AG08395 (cell line): ENCODE measurements around the gene CHAT.

Experiments used
- DNase-seq: peaks from one replicate; pipeline ENCODE4 v3.0.0; 2012; ENCODE audit warnings: mixed read lengths, low spot score

CHAT gene

DNA sequence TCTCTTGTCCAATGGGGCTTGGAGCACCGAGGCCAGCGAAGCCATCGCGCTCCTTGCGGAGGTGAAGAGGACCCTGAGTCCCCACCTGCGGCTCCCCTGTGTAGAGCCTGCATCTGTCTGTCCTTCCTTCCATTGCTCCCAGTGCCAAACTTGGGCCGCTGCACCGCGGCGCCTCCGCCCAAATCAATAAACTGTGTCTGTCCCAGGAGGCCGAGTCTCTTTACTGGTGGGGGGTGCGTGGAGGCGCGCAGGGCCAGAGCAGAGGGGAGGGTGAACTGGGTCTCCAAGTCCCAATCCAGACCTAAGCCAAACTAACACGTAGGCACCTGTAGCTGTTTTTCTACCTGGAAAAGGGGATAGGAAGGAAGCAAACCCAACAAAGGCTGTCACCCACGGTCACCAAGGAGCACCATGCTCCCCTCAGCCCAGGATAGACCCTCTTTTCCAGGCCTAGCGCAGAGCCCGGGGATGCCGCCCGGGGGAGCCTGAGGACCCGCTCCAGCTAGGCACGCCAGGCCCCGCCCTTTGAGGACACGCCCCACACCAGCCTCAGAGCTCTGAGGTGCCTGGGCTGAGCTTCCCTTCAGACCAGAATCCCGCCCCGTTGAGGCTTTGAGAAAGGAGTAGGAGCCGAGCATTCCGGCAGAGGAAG is 1.2 kb upstream of the CHAT start:
- DNase-seq: no peak

DNA sequence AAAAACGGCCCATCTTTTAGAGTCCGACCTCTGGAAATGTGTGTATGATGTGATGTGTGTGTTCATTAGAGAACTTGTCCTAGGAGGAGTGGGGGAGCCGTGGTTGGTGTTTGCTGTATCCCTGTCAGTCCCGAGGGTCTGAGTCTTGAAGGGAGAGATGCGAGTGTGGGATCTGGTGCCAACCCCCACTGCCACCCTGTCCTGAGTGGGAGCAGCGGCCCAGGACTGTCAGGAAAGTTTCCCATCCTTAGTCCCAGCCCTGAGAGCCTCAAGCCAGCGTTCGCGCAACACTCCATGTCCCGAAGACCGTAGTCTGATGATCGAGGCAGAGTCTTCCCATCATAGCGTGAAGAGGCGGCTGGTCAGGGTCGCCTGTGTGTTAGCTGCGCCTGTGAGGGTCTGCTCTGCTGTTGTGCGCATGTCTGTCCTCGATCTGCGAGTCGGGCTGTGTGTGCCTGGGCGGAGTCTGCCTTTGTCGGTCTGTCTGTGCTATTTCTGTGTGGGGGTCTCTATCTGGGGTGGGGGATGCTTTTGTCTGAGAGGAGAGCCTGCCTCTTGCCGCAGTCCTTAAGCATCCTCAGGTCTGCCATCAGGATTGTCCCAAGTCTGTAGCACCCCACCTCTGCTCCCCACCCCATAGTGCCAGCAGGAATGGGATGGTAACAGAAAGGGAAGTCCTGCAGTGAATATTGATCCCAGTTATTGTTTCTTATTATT is 514 bp upstream of the CHAT start:
- DNase-seq: no peak

DNA sequence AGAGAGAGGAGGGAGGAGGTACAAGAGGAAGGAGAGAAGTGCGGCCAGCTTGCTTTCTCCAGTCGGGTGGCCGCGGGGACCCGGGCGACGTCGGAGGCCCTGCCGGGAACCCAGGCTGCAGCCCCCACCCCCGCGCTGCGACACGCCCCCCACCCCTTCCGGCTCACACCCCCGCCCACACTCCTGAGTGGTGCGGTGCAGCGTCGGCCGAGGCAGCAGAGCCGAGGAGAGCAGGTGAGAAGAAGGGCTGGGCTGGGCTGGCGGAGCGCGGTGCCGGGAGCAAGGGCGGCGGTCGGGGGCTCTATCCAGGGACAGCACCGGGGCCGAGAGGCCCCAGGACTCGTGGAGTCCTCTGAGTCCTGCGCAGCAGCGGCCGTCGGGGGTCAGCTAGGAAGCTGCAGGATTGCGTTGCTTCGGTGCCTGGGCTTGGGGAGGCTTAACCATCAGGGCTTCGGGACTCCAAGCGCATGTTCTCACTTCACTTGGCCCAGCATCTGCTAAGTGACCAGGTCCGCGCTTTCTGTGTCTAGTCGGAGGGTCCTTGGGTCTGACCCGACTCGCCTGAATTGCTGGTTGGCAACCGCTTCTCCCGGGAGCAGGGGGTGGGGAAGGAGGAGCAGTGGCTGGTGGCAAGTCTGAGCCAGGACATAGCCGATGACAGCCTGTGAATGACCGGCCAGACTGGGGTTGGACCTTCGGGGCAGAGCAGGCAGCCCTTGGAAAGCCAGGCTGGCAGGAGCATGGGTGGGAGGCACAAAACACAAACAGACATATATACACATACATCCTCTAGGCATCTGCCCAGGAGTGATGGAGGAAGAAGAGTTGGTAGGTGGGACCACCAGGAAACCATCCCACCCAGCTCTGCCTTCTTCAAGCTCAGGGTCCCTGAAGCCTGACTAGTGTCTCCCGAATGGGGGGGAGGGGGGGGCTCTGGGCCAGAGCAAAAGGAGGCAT is 683 bp downstream of the CHAT start:
- DNase-seq: no peak

DNA sequence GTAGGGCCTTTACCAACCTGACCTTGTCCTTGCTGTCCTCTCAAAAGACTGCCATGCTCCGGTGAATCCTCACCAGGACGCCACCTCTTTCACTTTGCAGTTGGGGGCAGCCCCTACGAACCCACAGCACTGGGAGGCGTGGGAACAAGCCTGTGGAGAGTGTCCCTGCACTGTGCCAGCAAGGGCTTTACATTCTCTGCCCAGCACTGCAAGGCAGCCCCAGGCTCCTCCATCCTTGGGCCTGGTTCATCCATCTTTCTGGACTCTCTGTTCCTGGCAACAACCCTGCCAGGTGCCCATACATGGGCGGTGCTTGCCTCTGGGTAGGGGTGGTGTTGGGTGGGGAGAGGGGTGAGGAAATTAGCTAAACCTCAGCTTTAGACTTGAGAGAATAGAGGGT is 1.4 kb downstream of the CHAT start:
- DNase-seq: no peak

DNA sequence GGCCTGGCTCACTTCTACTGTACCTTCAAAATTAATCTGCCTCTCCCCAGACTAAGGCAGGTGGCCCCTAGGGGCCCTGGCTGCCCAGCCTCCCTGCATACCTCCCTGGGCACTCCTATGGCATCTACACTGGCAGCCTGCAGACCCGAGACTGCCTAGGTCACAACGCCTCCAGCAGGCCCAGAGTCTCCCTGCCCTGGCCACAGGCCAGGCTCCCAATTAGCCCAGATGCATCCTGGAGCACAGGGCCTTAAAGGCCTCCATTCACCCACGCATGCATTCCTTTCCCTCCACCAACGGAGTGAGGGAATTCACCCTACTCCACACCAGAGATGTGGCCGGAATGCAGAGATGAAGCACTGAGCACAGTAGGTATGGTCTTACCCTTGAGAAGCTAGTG is 1.9 kb downstream of the CHAT start:
- no peak for DNase-seq

DNA sequence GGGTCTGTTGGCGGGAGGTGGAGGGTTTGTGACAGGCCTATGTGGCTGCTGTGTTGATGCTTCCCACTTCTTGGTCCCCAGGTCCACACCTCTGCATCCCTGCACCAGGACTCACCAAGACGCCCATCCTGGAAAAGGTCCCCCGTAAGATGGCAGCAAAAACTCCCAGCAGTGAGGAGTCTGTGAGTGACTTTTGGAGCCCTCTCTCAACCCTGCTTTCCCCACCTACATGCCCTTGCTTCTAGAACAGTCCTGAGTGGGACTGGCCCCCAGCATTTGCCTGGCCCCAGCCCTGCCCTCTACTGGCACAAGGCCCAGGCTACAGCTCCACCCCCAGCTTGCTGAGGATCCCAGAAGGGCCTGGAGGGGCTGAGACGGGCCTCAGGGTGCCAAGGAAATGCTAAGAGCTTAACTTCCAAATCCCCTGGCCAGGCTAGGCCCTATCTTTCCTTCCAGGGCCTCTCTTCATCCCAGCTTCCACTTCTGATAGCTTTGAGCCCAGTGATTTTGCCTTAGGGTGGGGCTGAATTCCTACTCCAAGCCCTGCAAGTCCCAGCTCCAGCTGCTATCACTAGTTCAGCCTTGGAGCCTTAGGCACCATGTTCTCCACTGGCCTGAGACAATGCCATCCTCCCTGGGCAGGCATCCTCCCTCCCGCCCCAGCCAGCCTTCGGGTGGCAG is 2.7 kb downstream of the CHAT start:
- DNase-seq: no peak

DNA sequence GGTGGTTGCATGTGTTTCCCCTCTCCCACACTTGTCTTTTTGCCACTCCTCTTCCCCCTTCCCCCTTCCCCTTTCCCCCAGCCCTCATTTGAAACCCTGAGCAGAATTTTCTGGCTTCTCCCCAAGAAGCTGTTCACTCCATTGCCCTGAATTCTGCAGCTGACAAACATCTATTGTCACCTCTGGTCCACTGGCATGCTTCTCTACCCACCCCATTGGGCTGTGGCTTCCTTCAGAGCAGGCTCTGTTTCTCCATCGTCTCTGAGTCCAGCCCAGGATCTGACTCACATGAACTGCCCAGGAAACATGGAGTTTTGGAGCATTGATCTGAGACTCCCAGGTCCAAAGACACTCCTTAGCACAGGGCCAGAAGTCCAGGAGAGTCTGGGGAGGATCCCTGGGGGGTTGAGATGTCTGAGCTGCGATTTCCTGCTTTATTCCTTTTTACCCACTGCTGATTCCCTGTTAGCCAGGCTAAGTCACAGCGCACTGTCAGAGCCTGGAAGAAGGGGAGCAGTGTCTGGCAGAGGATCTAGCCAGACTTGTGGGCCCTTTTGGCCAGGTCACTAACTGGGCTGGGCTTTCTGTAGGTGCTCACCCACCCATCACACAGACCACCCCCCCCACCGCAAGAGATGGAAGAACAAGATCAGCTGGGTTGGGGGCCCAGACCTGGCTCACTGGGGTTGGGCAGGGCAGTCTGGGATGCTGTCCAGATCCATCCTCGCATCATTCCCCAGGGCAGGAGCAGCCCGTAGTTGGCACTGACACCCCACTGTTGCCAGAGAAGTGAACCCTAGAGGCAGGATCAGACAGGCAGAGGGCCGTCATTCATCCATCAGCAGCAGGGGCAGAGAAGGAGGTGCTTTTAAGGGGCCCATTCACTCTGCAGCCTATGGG is 3.5 kb downstream of the CHAT start:
- no peak for DNase-seq

DNA sequence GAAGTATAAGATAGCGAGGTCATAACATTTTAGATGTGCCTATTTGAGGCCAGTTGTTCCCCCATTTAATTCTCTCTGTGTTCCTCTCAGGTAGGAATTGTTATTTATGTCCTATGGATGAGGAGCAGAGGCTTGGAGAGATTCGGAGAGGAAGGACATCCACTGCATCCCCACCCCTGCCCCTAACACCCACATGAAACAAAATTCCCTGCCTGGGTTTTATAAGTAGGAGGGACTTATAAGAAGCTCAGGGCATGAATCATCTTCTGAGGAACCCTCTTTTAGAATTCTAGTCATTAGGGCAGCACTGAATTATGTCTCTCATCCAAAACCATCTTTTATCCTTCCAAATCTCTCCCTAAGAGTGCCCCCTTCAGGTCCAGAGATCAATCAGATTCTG is 5.0 kb downstream of the CHAT start:
- DNase-seq: no peak

DNA sequence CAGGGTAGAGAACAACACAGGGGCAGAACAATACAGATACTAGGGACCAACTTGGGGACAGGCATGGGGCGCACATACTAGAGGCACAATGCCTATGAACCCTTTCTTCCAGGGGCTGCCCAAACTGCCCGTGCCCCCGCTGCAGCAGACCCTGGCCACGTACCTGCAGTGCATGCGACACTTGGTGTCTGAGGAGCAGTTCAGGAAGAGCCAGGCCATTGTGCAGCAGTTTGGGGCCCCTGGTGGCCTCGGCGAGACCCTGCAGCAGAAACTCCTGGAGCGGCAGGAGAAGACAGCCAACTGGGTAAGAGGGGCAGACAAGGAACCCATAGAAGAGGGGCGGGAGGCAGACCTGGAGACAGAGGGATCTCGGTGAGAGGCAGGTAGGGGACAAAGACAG is 5.8 kb downstream of the CHAT start:
- DNase-seq: no peak

DNA sequence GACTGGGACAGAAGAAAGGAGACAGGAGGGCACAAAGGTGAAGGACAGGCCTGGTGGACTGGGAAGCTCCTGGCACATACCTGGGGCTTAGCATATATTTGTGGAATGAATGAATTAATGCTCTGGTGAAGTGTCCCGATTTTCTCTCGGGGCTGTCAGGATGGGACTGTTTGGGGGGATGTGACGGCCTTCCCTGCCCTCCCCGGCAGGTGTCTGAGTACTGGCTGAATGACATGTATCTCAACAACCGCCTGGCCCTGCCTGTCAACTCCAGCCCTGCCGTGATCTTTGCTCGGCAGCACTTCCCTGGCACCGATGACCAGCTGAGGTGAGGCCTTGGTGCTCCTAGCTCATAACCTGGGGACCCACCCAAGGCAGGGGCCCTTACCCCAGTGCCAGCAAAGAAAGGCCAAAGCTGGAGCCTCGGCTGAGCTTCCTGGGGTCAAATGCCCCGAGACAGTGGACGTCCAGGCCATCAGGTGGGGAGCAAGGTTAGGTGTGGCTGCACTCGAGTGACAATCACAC is 6.5 kb downstream of the CHAT start:
- no peak for DNase-seq

DNA sequence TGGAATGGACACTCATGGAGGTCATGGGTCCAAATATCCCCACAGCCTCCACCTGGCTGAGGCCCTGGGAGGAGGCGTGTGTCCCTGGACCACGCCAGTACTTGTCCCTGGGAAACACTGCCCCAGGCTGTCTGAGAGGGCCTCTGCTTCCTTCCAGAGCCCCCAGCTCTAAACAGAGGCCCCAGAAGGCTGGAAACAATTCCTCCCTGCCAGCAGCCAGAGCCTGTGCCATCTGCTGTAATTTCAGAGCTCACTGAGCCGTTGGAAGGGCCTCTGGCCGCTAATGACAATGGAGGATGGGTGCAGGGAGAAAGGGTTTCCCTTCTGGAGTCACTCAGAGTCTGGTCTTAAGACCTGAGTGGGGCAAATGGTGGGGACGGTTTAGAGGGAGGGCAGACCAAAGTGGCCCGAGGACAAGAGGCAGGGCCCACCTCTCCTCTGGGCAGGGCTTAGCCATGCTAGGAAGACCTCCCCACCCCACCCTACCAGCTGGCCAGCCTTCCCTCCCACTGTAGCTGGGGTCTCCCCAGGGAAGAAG is 7.1 kb downstream of the CHAT start:
- no peak for DNase-seq

DNA sequence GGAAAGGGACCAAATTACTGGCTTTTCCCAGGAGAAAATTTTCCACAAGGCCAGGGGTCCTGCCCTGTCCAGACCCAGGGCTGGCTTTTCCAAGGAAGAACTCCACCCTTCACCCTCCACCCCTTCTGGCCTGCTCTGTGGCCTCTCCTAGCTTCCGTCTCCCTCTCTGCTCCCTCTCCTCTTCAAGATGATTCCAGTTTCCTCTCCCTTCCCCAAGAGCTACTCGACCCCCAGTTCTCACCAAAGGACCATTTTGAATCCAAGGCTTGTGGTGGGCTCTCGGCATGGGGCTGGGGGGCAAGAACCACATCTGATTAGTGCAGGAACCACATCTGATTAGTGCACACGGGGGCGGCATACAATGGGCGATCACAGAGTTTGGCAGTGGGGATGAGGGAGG is 7.7 kb downstream of the CHAT start:
- DNase-seq: no peak

DNA sequence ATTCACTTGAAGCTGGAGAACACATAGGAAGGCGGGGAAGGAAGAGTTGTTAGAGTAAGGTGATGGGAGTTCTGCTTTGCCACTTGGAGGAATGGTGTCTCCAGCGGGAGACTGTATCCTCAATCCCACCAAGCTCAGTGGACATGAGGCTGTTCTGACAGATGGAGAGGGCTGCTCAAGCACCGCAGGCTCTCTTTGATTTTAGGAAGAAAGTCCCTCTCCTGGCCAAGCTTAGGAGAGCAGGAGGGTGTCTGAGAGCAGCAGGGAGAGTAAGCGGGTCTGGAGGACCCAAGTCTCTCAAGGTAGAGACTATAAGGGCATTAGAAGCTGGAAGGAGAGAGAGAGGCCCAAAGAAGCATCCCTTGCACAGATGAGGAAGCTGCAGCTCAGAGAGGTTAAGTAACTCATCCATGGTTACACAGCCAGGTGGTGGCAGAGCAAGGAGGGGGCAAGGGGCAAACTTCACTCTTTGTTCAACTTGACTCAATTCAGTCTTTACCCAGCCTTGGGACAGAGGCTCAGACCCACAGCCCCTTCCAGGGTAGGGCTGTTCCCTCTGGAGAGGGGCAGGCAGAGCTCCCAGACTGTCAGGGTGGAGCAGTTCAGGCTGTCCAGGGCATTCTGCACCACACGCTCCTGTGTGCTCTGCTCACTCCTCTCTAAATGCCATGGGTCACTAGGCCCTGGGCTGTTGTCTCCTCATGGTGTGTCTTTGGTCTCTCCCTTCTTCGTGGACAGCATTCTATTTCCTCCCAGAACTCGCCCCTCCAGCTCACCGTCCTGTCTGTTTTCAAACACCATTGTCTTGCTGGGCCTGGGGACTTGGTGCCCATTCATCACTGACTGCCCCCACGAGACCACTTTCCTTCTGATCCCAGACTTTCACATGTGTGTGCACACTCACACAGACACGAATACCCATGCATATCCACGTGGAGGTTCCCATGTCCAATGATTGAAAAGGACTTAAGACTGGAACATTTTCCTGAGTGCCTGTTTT is 8.9 kb downstream of the CHAT start:
- DNase-seq: no peak

DNA sequence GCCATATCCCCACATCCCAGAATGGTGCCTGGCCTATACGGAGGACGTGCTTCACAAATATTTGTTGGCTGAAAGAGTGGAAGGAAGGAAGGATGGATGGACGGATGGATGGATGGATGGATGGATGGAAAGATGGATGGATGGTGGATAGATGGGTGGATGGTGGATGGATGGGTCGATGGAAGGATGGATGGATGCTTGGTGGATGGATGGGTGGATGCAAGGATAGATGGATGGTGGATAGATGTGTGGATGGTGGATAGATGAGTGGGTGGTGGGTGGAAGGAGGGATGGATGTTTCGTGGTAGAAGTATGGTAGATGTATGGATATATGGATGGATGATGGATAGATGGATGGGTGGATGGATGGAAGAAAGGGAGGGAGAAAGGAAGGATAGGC is 10.8 kb downstream of the CHAT start:
- DNase-seq: no peak

DNA sequence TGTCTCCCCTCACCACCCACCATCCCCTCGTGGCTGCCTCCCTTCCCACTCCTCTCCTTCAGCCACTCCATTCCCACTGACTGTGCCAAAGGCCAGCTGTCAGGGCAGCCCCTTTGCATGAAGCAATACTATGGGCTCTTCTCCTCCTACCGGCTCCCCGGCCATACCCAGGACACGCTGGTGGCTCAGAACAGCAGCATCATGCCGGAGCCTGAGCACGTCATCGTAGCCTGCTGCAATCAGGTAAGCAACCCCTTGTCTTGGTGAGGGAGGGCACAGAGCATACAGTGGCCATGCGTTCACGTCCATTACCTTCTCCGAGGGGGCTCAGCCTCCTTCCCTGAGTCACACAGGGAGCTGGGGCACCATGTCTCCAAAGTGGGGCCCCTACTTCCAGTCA is 11.6 kb downstream of the CHAT start:
- no peak for DNase-seq

DNA sequence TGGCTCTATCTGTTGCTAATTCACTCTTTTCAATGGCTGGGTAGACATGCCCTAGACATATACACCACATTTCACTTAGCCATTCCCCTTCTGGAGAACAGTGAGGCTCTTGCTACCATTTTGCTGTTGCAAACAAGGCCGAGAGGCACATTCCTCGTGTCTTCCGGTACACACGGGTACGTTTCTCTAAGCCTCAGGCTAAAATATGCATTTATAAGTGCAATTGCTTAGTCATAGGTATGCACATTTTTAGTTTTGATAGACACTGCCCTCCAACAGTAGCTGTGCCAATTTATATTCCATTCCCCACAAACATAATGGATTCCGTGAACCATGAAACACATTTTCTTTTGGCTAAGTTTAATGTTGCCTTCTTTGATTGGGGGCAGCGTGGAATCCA is 13.2 kb downstream of the CHAT start:
- DNase-seq: no peak

DNA sequence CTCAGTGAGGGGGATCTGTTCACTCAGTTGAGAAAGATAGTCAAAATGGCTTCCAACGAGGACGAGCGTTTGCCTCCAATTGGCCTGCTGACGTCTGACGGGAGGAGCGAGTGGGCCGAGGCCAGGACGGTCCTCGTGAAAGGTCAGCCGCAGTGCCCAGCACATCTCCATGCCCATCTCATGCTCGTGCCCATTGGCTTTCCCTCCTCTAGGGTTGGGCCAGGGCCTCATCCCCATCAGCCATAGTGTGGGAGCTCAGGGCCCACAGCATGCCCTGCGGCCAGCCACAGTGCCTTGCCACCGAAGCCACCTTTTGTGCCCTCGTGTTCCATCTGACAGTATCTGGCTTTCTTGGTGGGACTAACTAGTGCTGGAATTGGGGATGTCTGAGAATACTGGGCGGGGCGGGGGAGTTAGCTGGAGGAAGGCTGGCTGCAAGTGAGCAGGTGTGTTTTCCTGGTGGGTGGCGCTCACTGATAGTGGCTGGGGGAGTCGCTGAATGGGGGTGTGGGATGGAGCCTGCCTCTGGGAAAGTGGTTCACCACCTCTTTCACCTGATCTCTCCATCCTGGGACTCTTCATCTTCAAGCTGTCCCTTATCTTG is 13.9 kb downstream of the CHAT start:
- DNase-seq: no peak

DNA sequence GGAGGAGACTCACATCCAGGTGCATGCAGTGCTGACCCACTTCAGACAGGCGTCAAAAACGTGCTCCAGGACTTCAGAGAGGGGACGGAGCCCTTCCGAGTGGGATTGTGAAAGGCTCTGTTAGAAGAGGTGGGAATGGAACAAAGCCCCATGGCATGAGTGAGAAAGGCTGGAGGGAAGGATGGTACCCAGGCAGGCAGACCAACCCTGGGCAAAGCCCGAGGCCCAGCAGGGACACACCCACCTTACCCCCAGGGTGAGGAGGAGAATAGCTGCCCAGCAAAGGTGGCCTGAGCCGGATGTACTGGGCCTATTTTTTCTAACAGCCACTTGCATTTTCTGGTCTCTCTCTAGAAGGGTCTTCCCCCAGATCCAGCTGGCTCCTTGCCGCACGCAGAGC is 14.8 kb downstream of the CHAT start:
- no peak for DNase-seq

DNA sequence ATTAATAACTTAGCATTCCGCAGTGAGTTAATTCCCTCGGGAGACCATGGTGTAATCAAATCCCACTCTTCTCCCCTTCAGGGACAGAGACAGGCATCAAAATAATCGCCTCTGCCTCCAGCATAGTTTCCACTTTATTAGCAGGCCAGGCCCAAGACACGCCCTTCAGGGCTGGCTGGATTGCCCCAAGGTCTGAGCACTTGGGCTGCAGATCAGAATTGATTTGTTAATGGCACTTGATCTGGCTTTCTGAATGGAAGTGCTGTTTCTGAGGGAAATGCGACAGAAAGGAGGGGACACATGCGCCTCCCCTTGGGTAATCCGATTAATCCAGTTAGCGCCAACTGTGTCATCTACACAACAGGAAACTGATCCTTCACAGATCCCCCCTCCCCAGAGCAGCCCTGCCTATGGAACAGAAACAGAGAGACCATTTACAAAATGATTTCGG is 15.6 kb downstream of the CHAT start:
- DNase-seq: no peak
